ENCODE data around the gene REV1. TPM values are rescaled to one million over a fixed set of nuclear protein-coding genes. Genes with fewer than 3 reads are reported as not detected.

The REV1 gene
- total RNA-seq, 1 donor from 2014 or later, result 24.4 TPM

GRCh38 chr2:99495115-99495860 is 5.5 kb upstream of the REV1 start:
- H3K27me3 ChIP-seq (ENCODE audit: insufficient read depth, low read length), result peaks cover 3% of the 10 kb centered on the region
- H3K9ac ChIP-seq (ENCODE audit: low read length), result no peak overlapping the region
- H3K4me3 ChIP-seq (ENCODE audit: insufficient read depth, low read depth, low read length), result no peak overlapping the region
- no peak overlapping the region for H3K27ac ChIP-seq (ENCODE audit: low read depth, low read length)
- H3K4me2 ChIP-seq (ENCODE audit: low read length), result no peak overlapping the region
- no peaks in the 10 kb centered on the region for H4K20me1 ChIP-seq (ENCODE audit: insufficient read depth, low read length)
- Mint-ChIP-seq H3K27ac (ENCODE audit: unreplicated experiment) (no peak overlapping the region), H3K36me3 (ENCODE audit: low read depth, unreplicated experiment) (no peaks in the 10 kb centered on the region), H3K27me3 (ENCODE audit: low read depth, unreplicated experiment) (peaks cover 22% of the 10 kb centered on the region), H3K9me3 (ENCODE audit: unreplicated experiment) (no peaks in the 10 kb centered on the region), H3K4me1 (ENCODE audit: low read depth, unreplicated experiment) (peaks cover 2% of the 10 kb centered on the region), H3K4me3 (ENCODE audit: unreplicated experiment) (no peak overlapping the region)
- FAIRE-seq, result no peak
- no peak overlapping the region for H2AFZ ChIP-seq (ENCODE audit: low read depth, low read length)
- no peaks in the 10 kb centered on the region for H3K79me2 ChIP-seq (ENCODE audit: insufficient read depth, low read length)
- TF ChIP-seq CTCF (IDR thresholded peaks at IDR 0.05; ENCODE audit: insufficient read depth, low read depth, low read length) (no peak), EZH2 (IDR thresholded peaks at IDR 0.05; ENCODE audit: insufficient read depth, low read length) (no peak)
- H3K36me3 ChIP-seq (ENCODE audit: insufficient read depth, low read length), result no peaks in the 10 kb centered on the region
- peaks cover 5% of the 10 kb centered on the region for H3K4me1 ChIP-seq (ENCODE audit: insufficient read depth, low read length)
- DNase-seq (ENCODE audit: low read depth), result no peak
- H3K9me3 ChIP-seq (ENCODE audit: insufficient read depth, low read depth, low read length), result no peaks in the 10 kb centered on the region

GRCh38 chr2:99492721-99493120 is 2.9 kb upstream of the REV1 start:
- peaks cover 16% of the 10 kb centered on the region for H3K27me3 Mint-ChIP-seq (ENCODE audit: low read depth, unreplicated experiment)
- peaks cover 9% of the 10 kb centered on the region for H4K20me1 ChIP-seq (ENCODE audit: insufficient read depth, low read length)
- peaks cover 10% of the 10 kb centered on the region for H3K79me2 ChIP-seq (ENCODE audit: insufficient read depth, low read length)
- no peaks in the 10 kb centered on the region for H3K36me3 Mint-ChIP-seq (ENCODE audit: low read depth, unreplicated experiment)
- H3K36me3 ChIP-seq (ENCODE audit: insufficient read depth, low read length), result no peaks in the 10 kb centered on the region
- H3K4me1 Mint-ChIP-seq (ENCODE audit: low read depth, unreplicated experiment), result peaks cover 4% of the 10 kb centered on the region
- H3K9me3 ChIP-seq (ENCODE audit: insufficient read depth, low read depth, low read length), result no peaks in the 10 kb centered on the region
- no peak overlapping the region for H3K9ac ChIP-seq (ENCODE audit: low read length)
- TF ChIP-seq CTCF (IDR thresholded peaks at IDR 0.05; ENCODE audit: insufficient read depth, low read depth, low read length) (no peak), EZH2 (IDR thresholded peaks at IDR 0.05; ENCODE audit: insufficient read depth, low read length) (no peak)
- DNase-seq (ENCODE audit: low read depth) (no peak), FAIRE-seq (no peak)
- H3K27ac ChIP-seq (ENCODE audit: low read depth, low read length), result no peak overlapping the region
- no peak overlapping the region for H3K4me2 ChIP-seq (ENCODE audit: low read length)
- peaks cover 5% of the 10 kb centered on the region for H3K4me1 ChIP-seq (ENCODE audit: insufficient read depth, low read length)
- no peak overlapping the region for H3K4me3 Mint-ChIP-seq (ENCODE audit: unreplicated experiment)
- no peak overlapping the region for H3K27ac Mint-ChIP-seq (ENCODE audit: unreplicated experiment)
- no peak overlapping the region for H2AFZ ChIP-seq (ENCODE audit: low read depth, low read length)
- H3K27me3 ChIP-seq (ENCODE audit: insufficient read depth, low read length), result no peaks in the 10 kb centered on the region
- no peak overlapping the region for H3K4me3 ChIP-seq (ENCODE audit: insufficient read depth, low read depth, low read length)
- no peaks in the 10 kb centered on the region for H3K9me3 Mint-ChIP-seq (ENCODE audit: unreplicated experiment)

Data from astrocyte (in vitro differentiated cells and primary cell).